Activated naive CD4-positive, alpha-beta T cell treated with anti-CD3 and anti-CD28 coated beads, Interleukin-2, amount 50 U/mL, for 24 hours (primary cell): ENCODE measurements around the gene NEK6.
A peak's percentile ranks its signal among the peaks of the same experiment; 100 is the strongest.

ENCODE experiments used
- H3K27ac Mint-ChIP-seq: one replicate; pipeline ENCODE4 v1.8.0; 2021; ENCODE audit warnings: mild to moderate bottlenecking, mixed read lengths
- H3K27me3 Mint-ChIP-seq: one replicate; pipeline ENCODE4 v1.8.0; 2021; ENCODE audit warnings: mixed read lengths
- H3K36me3 Mint-ChIP-seq: one replicate; pipeline ENCODE4 v1.8.0; 2021; ENCODE audit warnings: mixed read lengths
- H3K4me1 Mint-ChIP-seq: one replicate; pipeline ENCODE4 v1.8.0; 2021; ENCODE audit warnings: mixed read lengths
- H3K4me3 Mint-ChIP-seq: one replicate; pipeline ENCODE4 v1.8.0; 2021; ENCODE audit warnings: mild to moderate bottlenecking, mixed read lengths
- H3K9me3 Mint-ChIP-seq: one replicate; pipeline ENCODE4 v1.8.0; 2021; ENCODE audit warnings: mixed read lengths

Gene NEK6

DNA sequence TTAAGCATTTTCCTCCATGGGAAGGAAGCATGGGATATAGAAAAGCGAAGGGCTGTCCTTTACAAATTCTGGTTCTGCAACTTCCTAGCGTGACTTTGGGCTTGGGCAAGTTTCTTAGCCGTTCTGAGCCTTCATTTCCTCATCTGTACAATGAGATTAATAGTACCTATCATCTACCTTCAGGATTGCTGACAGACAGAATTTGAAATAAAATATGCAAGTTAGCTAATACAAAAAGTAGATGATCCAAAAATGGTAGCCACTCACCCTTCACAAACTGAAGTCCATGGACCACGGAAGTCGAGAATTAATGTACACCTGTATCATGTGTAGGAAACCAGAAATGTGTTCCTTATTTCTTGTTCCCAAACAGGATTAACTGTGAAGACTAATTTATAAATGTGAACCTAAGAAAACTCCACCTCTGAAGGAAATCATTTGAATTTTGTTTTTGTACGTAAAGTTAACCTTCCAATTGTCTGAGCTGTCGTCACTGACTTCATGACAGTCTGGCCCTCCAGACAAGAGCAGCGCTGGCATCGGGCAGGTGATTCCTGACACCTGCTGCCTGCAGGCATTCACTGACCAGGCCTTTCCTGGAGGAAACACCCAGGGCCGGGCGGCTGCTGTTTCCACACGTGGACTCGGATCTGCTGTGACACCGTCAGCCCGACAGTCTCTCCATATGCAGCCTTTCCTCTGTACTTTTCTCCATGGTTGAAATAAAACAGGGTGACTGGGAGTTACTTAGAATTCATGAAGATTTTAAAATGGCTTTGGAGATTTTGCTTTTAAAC is 94.1 kb downstream of the NEK6 start:
- Mint-ChIP-seq H3K4me3 (no peak overlapping the region), H3K9me3 (no peaks in the 10 kb centered on the region), H3K4me1 (no peaks in the 10 kb centered on the region), H3K27me3 (no peaks in the 10 kb centered on the region), H3K27ac (no peak overlapping the region), H3K36me3 (peaks cover 7% of the 10 kb centered on the region)

- H3K27me3 Mint-ChIP-seq: no peaks in the 10 kb centered on the region
- peak overlapping the region; percentile 32 for H3K27ac Mint-ChIP-seq
- H3K4me3 Mint-ChIP-seq: no peak overlapping the region
- peaks cover 7% of the 10 kb centered on the region for H3K36me3 Mint-ChIP-seq
- peaks cover 7% of the 10 kb centered on the region for H3K4me1 Mint-ChIP-seq
- no peaks in the 10 kb centered on the region for H3K9me3 Mint-ChIP-seq
These were observed 94.9 kb downstream of the NEK6 start for GRCh38 chr9:124352616-124353015.

DNA sequence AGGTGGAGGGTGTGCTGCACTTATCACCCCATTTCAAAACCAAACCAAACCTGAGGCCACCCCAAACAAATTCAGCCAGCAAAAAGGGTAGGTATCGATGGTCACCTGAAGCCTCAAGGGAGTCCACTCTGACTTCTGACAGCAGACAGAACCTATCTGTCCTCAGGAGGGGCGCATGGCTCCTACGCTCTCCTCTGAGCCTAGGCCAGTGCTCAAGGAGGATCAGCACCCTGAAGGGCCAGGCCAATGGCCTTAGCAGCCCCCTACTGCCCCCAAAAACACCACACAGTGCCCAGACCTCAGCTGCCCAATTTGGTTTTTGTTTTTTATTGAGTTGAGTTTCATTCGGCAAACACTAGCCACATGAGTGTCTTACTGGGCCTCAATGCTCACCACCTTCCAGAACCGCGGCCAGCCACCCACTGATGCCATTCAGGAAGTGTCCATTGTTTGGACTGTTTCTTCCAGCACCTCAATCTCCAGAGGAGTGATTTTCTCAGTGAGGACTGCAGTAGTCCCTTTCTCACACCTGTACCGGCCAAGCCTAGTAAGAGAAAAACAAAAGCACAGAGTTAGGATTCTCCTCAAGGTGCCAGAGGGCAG is 95.5 kb downstream of the NEK6 start:
- peaks cover 5% of the 10 kb centered on the region for H3K36me3 Mint-ChIP-seq
- H3K27me3 Mint-ChIP-seq: no peaks in the 10 kb centered on the region
- H3K27ac Mint-ChIP-seq: no peak overlapping the region
- no peaks in the 10 kb centered on the region for H3K9me3 Mint-ChIP-seq
- H3K4me1 Mint-ChIP-seq: peaks cover 8% of the 10 kb centered on the region
- H3K4me3 Mint-ChIP-seq: no peak overlapping the region

- H3K36me3 Mint-ChIP-seq: peaks cover 5% of the 10 kb centered on the region
- H3K27me3 Mint-ChIP-seq: no peaks in the 10 kb centered on the region
- peaks cover 12% of the 10 kb centered on the region for H3K4me1 Mint-ChIP-seq
- H3K27ac Mint-ChIP-seq: no peak overlapping the region
- H3K4me3 Mint-ChIP-seq: no peak overlapping the region
- H3K9me3 Mint-ChIP-seq: no peaks in the 10 kb centered on the region
These were observed 96.1 kb downstream of the NEK6 start for GRCh38 chr9:124353811-124354274.

DNA sequence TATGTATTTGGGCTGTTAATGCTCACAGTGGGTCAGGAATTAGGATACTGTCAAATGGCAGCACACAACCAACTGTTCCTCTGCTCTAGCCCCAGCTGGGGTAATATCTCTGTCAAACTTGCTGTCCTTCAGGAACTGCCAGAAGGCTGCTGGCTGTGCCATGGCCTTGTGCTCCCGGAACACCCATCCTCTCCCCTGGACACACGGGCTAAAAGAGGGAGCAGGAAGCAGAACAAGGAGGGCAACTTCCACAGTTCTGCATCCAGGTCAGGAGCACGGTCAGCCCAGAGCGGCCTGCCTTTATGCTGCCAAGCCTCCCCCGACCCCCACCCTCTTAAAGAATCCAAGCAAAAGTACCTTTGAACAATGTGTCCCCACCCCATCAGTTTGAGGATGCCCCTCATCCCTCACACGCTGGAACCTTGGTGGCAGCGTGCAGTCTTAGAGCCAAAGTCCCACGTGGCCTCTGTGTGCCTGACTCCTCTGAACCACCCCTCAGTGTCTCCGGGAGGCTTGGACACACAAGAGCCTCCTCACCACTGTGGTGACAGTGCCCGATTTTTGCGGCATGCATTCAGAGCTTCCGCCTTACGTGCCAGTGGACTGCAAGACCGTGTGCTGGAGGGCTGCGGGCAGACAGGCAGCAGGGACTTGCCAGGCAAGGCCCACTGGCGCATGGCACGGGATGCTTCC is 96.7 kb downstream of the NEK6 start:
- Mint-ChIP-seq H3K9me3 (no peaks in the 10 kb centered on the region), H3K4me1 (peaks cover 12% of the 10 kb centered on the region), H3K36me3 (peaks cover 5% of the 10 kb centered on the region), H3K4me3 (no peak overlapping the region), H3K27me3 (no peaks in the 10 kb centered on the region), H3K27ac (no peak overlapping the region)

- H3K4me3 Mint-ChIP-seq: no peak overlapping the region
These were observed 97.5 kb downstream of the NEK6 start for GRCh38 chr9:124355039-124355940.

GRCh38 chr9:124355941-124356744 is 98.4 kb downstream of the NEK6 start:
- no peak overlapping the region for H3K4me3 Mint-ChIP-seq
- no peaks in the 10 kb centered on the region for H3K27me3 Mint-ChIP-seq
- no peaks in the 10 kb centered on the region for H3K9me3 Mint-ChIP-seq
- peaks cover 27% of the 10 kb centered on the region for H3K4me1 Mint-ChIP-seq
- H3K36me3 Mint-ChIP-seq: peaks cover 7% of the 10 kb centered on the region
- no peak overlapping the region for H3K27ac Mint-ChIP-seq

More at GRCh38 chr9:124355039-124355940, 97.5 kb downstream of the NEK6 start:
- Mint-ChIP-seq H3K9me3 (no peaks in the 10 kb centered on the region), H3K4me1 (peaks cover 19% of the 10 kb centered on the region), H3K27ac (no peak overlapping the region), H3K36me3 (peaks cover 7% of the 10 kb centered on the region), H3K27me3 (no peaks in the 10 kb centered on the region)

DNA sequence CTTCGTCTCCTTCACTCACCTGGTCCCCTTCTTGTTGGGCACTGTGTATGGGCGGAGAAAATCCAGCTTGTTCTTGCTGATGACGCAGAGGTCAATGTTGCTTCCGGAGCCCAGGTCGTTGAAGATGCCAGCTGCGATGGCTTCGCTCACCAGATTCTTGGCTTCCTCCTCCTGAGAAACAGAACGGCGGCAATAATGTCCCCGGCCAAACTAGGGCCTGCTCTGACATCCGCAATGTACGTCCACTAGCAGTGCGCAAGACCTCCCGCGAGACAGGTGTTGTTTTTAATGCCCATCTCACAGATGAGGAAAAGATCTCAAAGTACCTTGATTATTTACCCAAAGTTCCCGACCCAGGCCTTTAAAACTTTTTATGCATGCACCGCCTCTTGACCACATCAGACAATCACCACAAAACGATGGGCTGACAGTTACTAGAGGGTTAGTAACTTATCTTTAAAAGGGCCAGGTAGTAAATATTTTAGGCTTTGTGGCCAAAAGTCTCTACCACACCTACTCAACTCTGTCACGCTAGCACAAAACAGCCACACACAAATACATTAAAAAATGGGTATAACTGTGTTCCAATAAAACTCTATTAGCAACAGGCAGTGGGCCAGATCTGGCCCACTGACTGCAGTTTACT is 99.1 kb downstream of the NEK6 start:
- H3K36me3 Mint-ChIP-seq: peaks cover 6% of the 10 kb centered on the region
- H3K27me3 Mint-ChIP-seq: no peaks in the 10 kb centered on the region
- no peak overlapping the region for H3K4me3 Mint-ChIP-seq
- no peak overlapping the region for H3K27ac Mint-ChIP-seq
- H3K9me3 Mint-ChIP-seq: no peaks in the 10 kb centered on the region
- peaks cover 34% of the 10 kb centered on the region for H3K4me1 Mint-ChIP-seq

- Mint-ChIP-seq H3K4me3 (no peak overlapping the region), H3K4me1 (peaks cover 36% of the 10 kb centered on the region), H3K9me3 (no peaks in the 10 kb centered on the region), H3K36me3 (peaks cover 3% of the 10 kb centered on the region), H3K27me3 (no peaks in the 10 kb centered on the region), H3K27ac (no peak overlapping the region)
These were observed 100.1 kb downstream of the NEK6 start for GRCh38 chr9:124357721-124358361.

DNA sequence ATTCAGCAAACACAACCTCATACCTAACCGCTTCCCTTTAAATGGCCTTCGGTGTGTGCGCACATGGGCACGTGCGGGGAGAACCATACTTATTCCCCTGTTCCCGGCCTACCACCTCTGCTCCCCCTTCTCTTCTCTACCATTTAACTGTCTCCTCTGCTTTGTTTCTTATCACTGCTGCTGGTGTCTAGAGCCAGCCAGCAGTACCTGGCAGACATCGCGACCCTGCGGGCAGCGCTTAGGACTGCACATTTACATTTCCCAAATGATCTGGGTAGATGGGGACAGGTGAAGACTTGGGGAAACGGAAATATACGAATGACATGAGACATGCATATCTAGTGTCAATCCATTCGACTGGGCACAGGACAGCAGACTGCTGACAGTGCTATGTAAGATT is 100.9 kb downstream of the NEK6 start:
- no peaks in the 10 kb centered on the region for H3K9me3 Mint-ChIP-seq
- H3K4me1 Mint-ChIP-seq: peaks cover 44% of the 10 kb centered on the region
- peaks cover 1% of the 10 kb centered on the region for H3K36me3 Mint-ChIP-seq
- no peaks in the 10 kb centered on the region for H3K27me3 Mint-ChIP-seq
- no peak overlapping the region for H3K27ac Mint-ChIP-seq
- no peak overlapping the region for H3K4me3 Mint-ChIP-seq

- Mint-ChIP-seq H3K36me3 (peaks cover 1% of the 10 kb centered on the region), H3K27me3 (no peaks in the 10 kb centered on the region), H3K27ac (peak overlapping the region; percentile 69), H3K4me1 (peaks cover 50% of the 10 kb centered on the region), H3K9me3 (no peaks in the 10 kb centered on the region), H3K4me3 (no peak overlapping the region)
These were observed 101.7 kb downstream of the NEK6 start for GRCh38 chr9:124359426-124359825.

DNA sequence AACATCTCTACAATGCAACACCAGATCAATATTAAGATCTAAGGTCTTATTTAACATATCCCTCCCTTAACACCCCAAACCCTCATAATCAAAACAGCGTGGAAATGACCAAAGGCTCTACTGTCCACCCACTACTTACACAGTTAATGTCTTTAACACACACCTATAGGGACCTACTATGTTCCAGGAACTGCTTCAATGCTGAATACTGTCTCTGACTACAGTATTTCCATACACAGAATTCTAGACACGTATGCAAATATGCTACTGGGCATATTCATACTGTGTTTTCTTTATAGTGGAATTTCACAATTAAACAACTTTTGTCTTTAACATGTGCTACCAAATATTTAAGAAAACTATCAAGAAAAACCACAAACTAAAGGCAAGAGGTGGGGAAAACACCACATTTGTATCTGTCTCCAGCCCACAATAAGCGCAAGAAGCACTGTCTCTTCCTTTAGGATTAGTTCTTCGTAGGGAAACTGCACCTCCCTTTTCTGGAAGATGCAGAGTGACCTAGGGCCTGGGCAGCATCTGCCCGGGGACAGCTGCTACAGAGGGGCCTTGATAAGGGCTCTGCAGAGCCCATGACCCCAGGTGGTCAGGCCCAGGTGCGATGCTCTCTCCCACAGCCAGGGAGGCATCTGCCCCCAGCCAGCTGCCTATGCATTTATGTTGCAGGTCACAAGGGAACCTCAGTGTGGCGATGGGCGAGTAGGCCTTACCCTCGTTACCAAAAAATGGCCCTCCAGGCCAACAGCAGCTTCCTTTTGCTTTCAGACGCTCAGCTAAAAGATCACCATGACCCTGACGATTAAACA is 102.3 kb downstream of the NEK6 start:
- Mint-ChIP-seq H3K27me3 (no peaks in the 10 kb centered on the region), H3K4me3 (no peak overlapping the region), H3K4me1 (peaks cover 56% of the 10 kb centered on the region), H3K36me3 (peaks cover 1% of the 10 kb centered on the region), H3K9me3 (no peaks in the 10 kb centered on the region), H3K27ac (peak overlapping the region; percentile 73)

DNA sequence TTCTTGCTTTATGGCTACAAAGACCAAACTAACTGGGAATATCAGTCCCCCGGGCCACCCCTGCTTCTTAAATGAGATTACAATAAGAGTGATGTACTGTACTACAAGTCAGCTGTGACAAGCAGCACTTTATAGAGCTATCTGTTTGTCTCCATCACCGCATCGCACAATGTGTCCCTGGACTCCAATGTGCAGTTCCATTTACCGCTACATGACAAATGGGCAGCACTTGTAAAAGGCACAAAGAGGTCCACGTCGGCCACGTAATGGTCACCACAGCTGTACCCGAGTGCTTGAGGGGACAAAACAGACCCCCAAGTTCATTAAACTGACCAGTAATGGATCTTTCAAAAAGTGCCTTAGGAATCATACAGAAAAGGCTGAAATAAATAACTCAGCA is 103.4 kb downstream of the NEK6 start:
- H3K36me3 Mint-ChIP-seq: peaks cover 3% of the 10 kb centered on the region

More for the DNA sequence above, 103.4 kb downstream of the NEK6 start:
- Mint-ChIP-seq H3K4me1 (peaks cover 63% of the 10 kb centered on the region), H3K9me3 (no peaks in the 10 kb centered on the region), H3K27ac (no peak overlapping the region), H3K27me3 (no peaks in the 10 kb centered on the region), H3K4me3 (no peak overlapping the region)
